Measurements from ENCODE around the gene CAP1.
A peak's percentile ranks its signal among the peaks of the same experiment; 100 is the strongest.

CAP1 gene

DNA sequence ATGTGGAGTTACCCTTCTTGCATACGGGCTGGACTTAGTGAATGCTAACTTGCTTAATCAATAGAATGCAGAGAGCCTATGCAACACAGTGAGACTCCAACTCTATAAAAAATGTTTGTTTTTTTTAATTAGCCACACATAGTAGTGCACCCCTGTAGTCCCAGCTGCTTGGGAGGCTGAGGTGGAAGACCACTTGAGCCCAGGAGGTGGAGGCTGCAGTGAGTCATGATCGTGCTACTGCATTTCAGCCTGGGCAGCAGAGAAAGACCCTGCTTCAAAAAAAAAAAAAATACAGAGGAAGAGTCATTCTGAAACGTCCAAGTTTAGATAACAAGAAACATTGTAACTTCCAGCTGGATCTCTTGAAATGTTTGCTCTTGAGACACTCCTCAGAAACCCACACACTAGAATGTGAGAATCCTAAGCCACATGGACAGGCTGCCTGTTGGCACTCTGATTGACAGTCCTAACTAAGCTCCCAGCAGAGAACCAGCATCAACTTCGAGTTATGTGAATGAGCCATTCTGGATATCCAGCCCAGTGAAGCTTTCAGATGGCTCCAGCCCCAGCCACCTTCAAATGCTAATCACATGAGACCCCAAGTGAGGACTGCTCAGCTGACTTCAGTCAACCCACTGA, 20.0 kb upstream of the CAP1 start:
- no peaks in the 10 kb centered on the region for H3K36me3 ChIP-seq (ENCODE audit: insufficient read depth, insufficient read length, low read length)
- peaks cover 2% of the 10 kb centered on the region for H3K4me1 ChIP-seq (ENCODE audit: insufficient read depth, insufficient read length)
- no peak for DNase-seq (ENCODE audit: low read depth, low spot score)
- H3K27me3 ChIP-seq (ENCODE audit: insufficient read depth, insufficient read length), result no peaks in the 10 kb centered on the region
- no peak overlapping the region for H3K4me3 ChIP-seq (ENCODE audit: insufficient read length, low read depth)
- no peak overlapping the region for H3K9ac ChIP-seq (ENCODE audit: insufficient read length, low read depth)
- peaks cover 1% of the 10 kb centered on the region for H3K9me3 ChIP-seq (ENCODE audit: insufficient read depth, low read length)
- TF ChIP-seq YY1 (IDR thresholded peaks at IDR 0.05; ENCODE audit: insufficient read depth, insufficient read length) (no peak), ZNF274 (IDR thresholded peaks at IDR 0.05; ENCODE audit: low read depth, low read length) (no peak), SUZ12 (IDR thresholded peaks at IDR 0.05; ENCODE audit: extremely low read depth, insufficient read depth, insufficient read length) (no peak)

GRCh38 chr1:40023379-40023944, 17.1 kb upstream of the CAP1 start:
- Histone ChIP-seq H3K9me3 (ENCODE audit: insufficient read depth, low read length) (peaks cover 16% of the 10 kb centered on the region), H3K4me1 (ENCODE audit: insufficient read depth, insufficient read length) (peaks cover 2% of the 10 kb centered on the region), H3K27me3 (ENCODE audit: insufficient read depth, insufficient read length) (peaks cover 4% of the 10 kb centered on the region), H3K36me3 (ENCODE audit: insufficient read depth, insufficient read length, low read length) (no peaks in the 10 kb centered on the region), H3K9ac (ENCODE audit: insufficient read length, low read depth) (no peak overlapping the region), H3K4me3 (ENCODE audit: insufficient read length, low read depth) (no peak overlapping the region)
- DNase-seq (ENCODE audit: low read depth, low spot score), result no peak
- no peak for TF ChIP-seq ZNF274 (IDR thresholded peaks at IDR 0.05; ENCODE audit: low read depth, low read length)

- TF ChIP-seq ZNF274 (IDR thresholded peaks at IDR 0.05; ENCODE audit: low read depth, low read length) (no peak), SUZ12 (IDR thresholded peaks at IDR 0.05; ENCODE audit: extremely low read depth, insufficient read depth, insufficient read length) (no peak), YY1 (IDR thresholded peaks at IDR 0.05; ENCODE audit: insufficient read depth, insufficient read length) (no peak)
- Histone ChIP-seq H3K4me1 (ENCODE audit: insufficient read depth, insufficient read length) (peaks cover 2% of the 10 kb centered on the region), H3K9ac (ENCODE audit: insufficient read length, low read depth) (no peak overlapping the region), H3K4me3 (ENCODE audit: insufficient read length, low read depth) (no peak overlapping the region), H3K36me3 (ENCODE audit: insufficient read depth, insufficient read length, low read length) (no peaks in the 10 kb centered on the region), H3K9me3 (ENCODE audit: insufficient read depth, low read length) (peaks cover 16% of the 10 kb centered on the region), H3K27me3 (ENCODE audit: insufficient read depth, insufficient read length) (peaks cover 4% of the 10 kb centered on the region)
- DNase-seq (ENCODE audit: low read depth, low spot score), result no peak
These were observed 15.9 kb upstream of the CAP1 start for GRCh38 chr1:40024671-40025070.

DNA sequence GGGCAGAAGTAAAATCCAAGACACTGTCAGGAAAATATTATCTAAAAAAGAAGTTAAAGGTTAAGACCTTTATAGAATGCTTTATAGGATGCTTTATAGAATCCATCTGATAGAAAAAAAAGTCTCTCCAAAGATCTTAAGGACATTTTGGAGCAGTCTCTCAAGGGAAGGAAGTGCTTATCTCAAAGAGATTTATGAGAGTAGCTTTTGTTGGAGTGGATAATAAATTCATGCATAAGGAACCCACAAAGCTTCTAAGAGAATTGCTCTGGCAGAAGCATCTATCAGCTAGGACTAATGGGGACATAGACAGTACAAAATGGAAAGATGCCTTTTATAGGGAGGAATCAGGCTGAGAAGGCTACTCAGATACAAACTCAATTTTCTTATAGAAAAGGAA, 12.9 kb upstream of the CAP1 start:
- no peak overlapping the region for H3K4me3 ChIP-seq (ENCODE audit: insufficient read length, low read depth)
- H3K9ac ChIP-seq (ENCODE audit: insufficient read length, low read depth), result no peak overlapping the region
- no peak for TF ChIP-seq ZNF274 (IDR thresholded peaks at IDR 0.05; ENCODE audit: low read depth, low read length)
- no peak for TF ChIP-seq SUZ12 (IDR thresholded peaks at IDR 0.05; ENCODE audit: extremely low read depth, insufficient read depth, insufficient read length)
- H3K36me3 ChIP-seq (ENCODE audit: insufficient read depth, insufficient read length, low read length), result no peaks in the 10 kb centered on the region
- peaks cover 4% of the 10 kb centered on the region for H3K27me3 ChIP-seq (ENCODE audit: insufficient read depth, insufficient read length)
- H3K4me1 ChIP-seq (ENCODE audit: insufficient read depth, insufficient read length), result no peaks in the 10 kb centered on the region
- peaks cover 16% of the 10 kb centered on the region for H3K9me3 ChIP-seq (ENCODE audit: insufficient read depth, low read length)
- no peak for DNase-seq (ENCODE audit: low read depth, low spot score)

DNA sequence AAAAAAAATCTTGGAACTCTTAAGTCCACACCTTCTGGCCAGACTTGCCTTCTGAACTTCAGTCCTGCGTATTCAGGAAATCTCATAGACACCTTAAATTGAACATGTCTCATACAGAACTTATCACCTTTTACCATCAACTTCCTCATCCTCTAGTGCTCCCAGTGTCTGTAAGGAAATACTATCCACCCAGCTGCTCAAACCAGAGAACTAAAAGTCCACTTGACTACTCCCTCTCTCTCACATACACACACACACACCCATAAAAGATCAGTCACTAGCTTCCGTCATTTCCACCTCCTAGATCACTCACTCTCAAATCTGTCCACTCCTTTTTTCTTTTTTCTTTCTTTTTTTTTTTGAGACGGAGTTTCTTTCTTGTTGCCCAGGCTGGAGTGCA, 10.9 kb upstream of the CAP1 start:
- Histone ChIP-seq H3K36me3 (ENCODE audit: insufficient read depth, insufficient read length, low read length) (no peaks in the 10 kb centered on the region), H3K27me3 (ENCODE audit: insufficient read depth, insufficient read length) (peaks cover 4% of the 10 kb centered on the region), H3K9me3 (ENCODE audit: insufficient read depth, low read length) (peaks cover 16% of the 10 kb centered on the region), H3K4me1 (ENCODE audit: insufficient read depth, insufficient read length) (no peaks in the 10 kb centered on the region), H3K9ac (ENCODE audit: insufficient read length, low read depth) (no peak overlapping the region), H3K4me3 (ENCODE audit: insufficient read length, low read depth) (no peak overlapping the region)
- DNase-seq (ENCODE audit: low read depth, low spot score), result no peak
- TF ChIP-seq YY1 (IDR thresholded peaks at IDR 0.05; ENCODE audit: insufficient read depth, insufficient read length) (no peak), SUZ12 (IDR thresholded peaks at IDR 0.05; ENCODE audit: extremely low read depth, insufficient read depth, insufficient read length) (no peak), ZNF274 (IDR thresholded peaks at IDR 0.05; ENCODE audit: low read depth, low read length) (no peak)

DNA sequence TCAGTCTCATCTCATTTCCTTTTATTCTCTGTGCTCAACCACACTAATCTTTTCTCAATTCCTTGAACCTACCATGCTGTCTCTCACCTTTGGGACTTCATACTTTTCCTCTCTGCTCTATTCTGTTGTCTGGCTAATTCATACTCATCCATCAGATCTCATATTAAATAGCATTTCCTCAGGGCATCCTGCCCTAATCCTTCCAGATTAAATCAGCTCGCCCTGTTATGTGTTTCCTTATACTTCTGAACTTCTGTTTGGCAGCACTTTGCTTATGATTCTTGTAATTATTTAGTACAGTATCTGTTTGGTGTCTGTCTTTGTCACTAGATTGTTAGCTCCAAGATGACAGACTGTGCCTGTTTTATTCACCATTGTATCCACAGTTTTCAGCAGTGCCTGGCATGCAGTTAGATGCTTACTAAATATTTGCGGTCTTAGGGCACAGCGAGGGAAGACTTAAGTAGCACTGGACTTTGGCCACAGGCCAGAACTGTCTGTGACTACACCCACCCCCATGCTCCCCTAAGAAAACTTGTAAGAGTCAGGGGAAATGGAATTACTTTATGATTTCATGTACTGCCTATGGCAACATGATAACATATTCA, 9.9 kb upstream of the CAP1 start:
- Histone ChIP-seq H3K9me3 (ENCODE audit: insufficient read depth, low read length) (peaks cover 14% of the 10 kb centered on the region), H3K4me1 (ENCODE audit: insufficient read depth, insufficient read length) (no peaks in the 10 kb centered on the region), H3K4me3 (ENCODE audit: insufficient read length, low read depth) (no peak overlapping the region), H3K9ac (ENCODE audit: insufficient read length, low read depth) (no peak overlapping the region), H3K36me3 (ENCODE audit: insufficient read depth, insufficient read length, low read length) (no peaks in the 10 kb centered on the region), H3K27me3 (ENCODE audit: insufficient read depth, insufficient read length) (peaks cover 4% of the 10 kb centered on the region)
- TF ChIP-seq ZNF274 (IDR thresholded peaks at IDR 0.05; ENCODE audit: low read depth, low read length) (no peak), SUZ12 (IDR thresholded peaks at IDR 0.05; ENCODE audit: extremely low read depth, insufficient read depth, insufficient read length) (no peak), YY1 (IDR thresholded peaks at IDR 0.05; ENCODE audit: insufficient read depth, insufficient read length) (no peak)
- DNase-seq (ENCODE audit: low read depth, low spot score), result no peak

GRCh38 chr1:40032240-40032891, 8.2 kb upstream of the CAP1 start:
- Histone ChIP-seq H3K4me3 (ENCODE audit: insufficient read length, low read depth) (no peak overlapping the region), H3K9me3 (ENCODE audit: insufficient read depth, low read length) (no peaks in the 10 kb centered on the region), H3K36me3 (ENCODE audit: insufficient read depth, insufficient read length, low read length) (no peaks in the 10 kb centered on the region), H3K27me3 (ENCODE audit: insufficient read depth, insufficient read length) (peaks cover 4% of the 10 kb centered on the region), H3K4me1 (ENCODE audit: insufficient read depth, insufficient read length) (no peaks in the 10 kb centered on the region), H3K9ac (ENCODE audit: insufficient read length, low read depth) (no peak overlapping the region)
- TF ChIP-seq SUZ12 (IDR thresholded peaks at IDR 0.05; ENCODE audit: extremely low read depth, insufficient read depth, insufficient read length), result no peak
- TF ChIP-seq YY1 (IDR thresholded peaks at IDR 0.05; ENCODE audit: insufficient read depth, insufficient read length), result no peak
- TF ChIP-seq ZNF274 (IDR thresholded peaks at IDR 0.05; ENCODE audit: low read depth, low read length), result no peak
- peak; percentile 59 for DNase-seq (ENCODE audit: low read depth, low spot score)

All from NT2/D1 (cell line).